Right lung (tissue), 5 donors: ENCODE data around the gene TGFBI. TPM values are rescaled to one million over a fixed set of nuclear protein-coding genes. Genes with fewer than 3 reads are reported as not detected.

Experiments used
- polyA plus RNA-seq, 5 donors: library from polyadenylated mRNA; unstranded; fragments of 120-200 nt; gene quantifications; one replicate each; pipeline versions ENCODE4 v1.2.1 to v1.2.3, GENCODE V29; 2013; ENCODE audit warnings: inconsistent platforms in 1 of 5, low replicate concordance in 1 of 5; ENCODE audit not compliant: insufficient read length in 5 of 5, insufficient read depth in 1 of 5

Gene TGFBI
- polyA plus RNA-seq, 5 donors, result 126 to 164 (median 135) TPM

Other genes starting within 250 kb of the TGFBI start
- 1 to 10 TPM in 2 of 5 donors, under 1 TPM in 3; 0.72 to 1.8 (median 0.85) TPM for gene SLC25A48, start 194.3 kb upstream of the TGFBI start, polyA plus RNA-seq
- gene IL9, start 133.1 kb upstream of the TGFBI start, polyA plus RNA-seq, result not detected
- 1 to 10 TPM in 2 of 5 donors, under 1 TPM in 3; 0.58 to 1.7 (median 0.98) TPM for gene LECT2, start 74.0 kb upstream of the TGFBI start, polyA plus RNA-seq
- 10 to 100 TPM; 50.9 to 84.8 (median 73.4) TPM for gene SMAD5, start 103.9 kb downstream of the TGFBI start, polyA plus RNA-seq
- under 1 TPM; 0.25 to 0.50 (median 0.34) TPM for gene SMIM32, start 164.2 kb downstream of the TGFBI start, polyA plus RNA-seq